ENCODE measurements around the gene CA9. TPM values are rescaled to one million over a fixed set of nuclear protein-coding genes. Genes with fewer than 3 reads are reported as not detected.

CA9 gene
- total RNA-seq, 1 donor from 2014 or later: 6.8 TPM

GRCh38 chr9:35651956-35652828 lies 21.5 kb upstream of the CA9 start:
- peak; percentile 63 for DNase-seq (ENCODE audit: low read depth)

- DNase-seq (ENCODE audit: low read depth): no peak
These were observed 20.9 kb upstream of the CA9 start for GRCh38 chr9:35652829-35653209.

GRCh38 chr9:35653611-35654010 lies 20.1 kb upstream of the CA9 start:
- DNase-seq (ENCODE audit: low read depth): no peak

GRCh38 chr9:35656348-35656747 lies 17.4 kb upstream of the CA9 start:
- DNase-seq (ENCODE audit: low read depth): no peak

GRCh38 chr9:35656831-35657545 lies 16.7 kb upstream of the CA9 start:
- peak; percentile 49 for DNase-seq (ENCODE audit: low read depth)

GRCh38 chr9:35657546-35658136 lies 16.1 kb upstream of the CA9 start, which contains the start of gene RMRP:
Gene RMRP (minus strand): TSS chr9:35658019.
- DNase-seq (ENCODE audit: low read depth): peak; percentile 99

- DNase-seq (ENCODE audit: low read depth): no peak
These were observed 15.4 kb upstream of the CA9 start, which contains the start of gene CCDC107 for GRCh38 chr9:35658137-35658967. Gene CCDC107 (plus strand): TSS chr9:35658292. CDS start chr9:35658380, 88 bp downstream.

GRCh38 chr9:35658968-35659220 lies 14.8 kb upstream of the CA9 start:
- peak; percentile 49 for DNase-seq (ENCODE audit: low read depth)

GRCh38 chr9:35659340-35659739 lies 14.4 kb upstream of the CA9 start:
- peak; percentile 79 for DNase-seq (ENCODE audit: low read depth)

GRCh38 chr9:35660966-35661415 lies 12.7 kb upstream of the CA9 start:
- DNase-seq (ENCODE audit: low read depth): peak; percentile 49

GRCh38 chr9:35661756-35662350 lies 11.9 kb upstream of the CA9 start:
- no peak for DNase-seq (ENCODE audit: low read depth)

- DNase-seq (ENCODE audit: low read depth): no peak
These were observed 11.3 kb upstream of the CA9 start for GRCh38 chr9:35662437-35662836.

GRCh38 chr9:35664531-35665470 lies 8.9 kb upstream of the CA9 start, which contains the start of gene ARHGEF39:
Gene ARHGEF39 (minus strand): TSS chr9:35665195. CDS start chr9:35665169, 26 bp downstream.
- DNase-seq (ENCODE audit: low read depth): peak; percentile 64

GRCh38 chr9:35665471-35665818 lies 8.3 kb upstream of the CA9 start:
- DNase-seq (ENCODE audit: low read depth): no peak

- DNase-seq (ENCODE audit: low read depth): peak; percentile 53
These were observed 7.7 kb upstream of the CA9 start for GRCh38 chr9:35666045-35666444.

GRCh38 chr9:35666549-35666948 lies 7.2 kb upstream of the CA9 start:
- no peak for DNase-seq (ENCODE audit: low read depth)

- no peak for DNase-seq (ENCODE audit: low read depth)
These were observed 5.8 kb upstream of the CA9 start for GRCh38 chr9:35667939-35668338.

GRCh38 chr9:35669331-35670145 lies 4.2 kb upstream of the CA9 start:
- peak; percentile 93 for DNase-seq (ENCODE audit: low read depth)

GRCh38 chr9:35674025-35674361 lies 265 bp downstream of the CA9 start:
- DNase-seq (ENCODE audit: low read depth): no peak

Data from renal cortical epithelial cell (primary cell).